Nephron (organoid): ENCODE results near the gene KCNG2.

Source experiments
- H3K27ac Mint-ChIP-seq, 3 experiments: 2 replicates each; pipeline ENCODE4 v1.8.0; 2020; ENCODE audit warnings: mixed read lengths in 3 of 3, mild to moderate bottlenecking in 2 of 3, moderate library complexity in 1 of 3
- H3K27me3 Mint-ChIP-seq: 2 replicates; pipeline ENCODE4 v1.8.0; 2021; ENCODE audit warnings: low read depth, mild to moderate bottlenecking, moderate library complexity, mixed read lengths
- H3K36me3 Mint-ChIP-seq: 2 replicates; pipeline ENCODE4 v1.8.0; 2020; ENCODE audit warnings: low read depth, mixed read lengths
- H3K4me1 Mint-ChIP-seq: 2 replicates; pipeline ENCODE4 v1.8.0; 2020; ENCODE audit warnings: mixed read lengths
- H3K4me3 Mint-ChIP-seq, 3 experiments: 2 replicates each; pipeline ENCODE4 v1.8.0; 2020; ENCODE audit warnings: mild to moderate bottlenecking in 3 of 3, mixed read lengths in 3 of 3, moderate library complexity in 2 of 3
- H3K9me3 Mint-ChIP-seq: 2 replicates; pipeline ENCODE4 v1.8.0; 2020; ENCODE audit warnings: mixed read lengths
- TF ChIP-seq, protein P1 (sequence below), 3 experiments: fragments of 200-600 bp; sonication (generic); IDR thresholded peaks; one replicate each; pipeline ENCODE4 v1.5.0; 2021; ENCODE audit warnings: antibody characterized with exemption in 3 of 3; ENCODE audit not compliant: unreplicated experiment in 3 of 3

KCNG2 gene

DNA sequence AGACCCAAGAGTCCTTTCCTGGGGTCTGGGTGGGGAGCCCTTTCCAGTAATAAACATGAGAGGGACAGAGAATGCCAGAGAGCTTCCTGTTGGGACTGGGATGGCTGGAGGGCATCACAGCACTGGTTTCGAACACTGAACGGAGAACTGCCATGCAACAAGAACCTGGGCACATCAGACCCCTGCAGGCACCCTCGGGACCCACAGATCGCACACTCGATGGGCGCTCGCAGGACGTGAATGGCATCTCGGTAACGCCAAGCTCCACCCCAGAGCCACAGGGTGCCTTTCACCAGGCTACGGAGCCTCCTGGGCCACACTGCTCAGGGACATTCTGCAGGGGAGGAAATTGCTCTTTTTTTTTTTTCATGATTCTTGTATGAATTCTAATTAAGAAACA, 128.6 kb downstream of the KCNG2 start:
- peak overlapping the region in 1 of 3 experiments; percentile 40 for H3K4me3 Mint-ChIP-seq
- peaks cover 53% of the 10 kb centered on the region for H3K4me1 Mint-ChIP-seq
- H3K9me3 Mint-ChIP-seq = peaks cover 37% of the 10 kb centered on the region
- TF ChIP-seq, protein P1, sequence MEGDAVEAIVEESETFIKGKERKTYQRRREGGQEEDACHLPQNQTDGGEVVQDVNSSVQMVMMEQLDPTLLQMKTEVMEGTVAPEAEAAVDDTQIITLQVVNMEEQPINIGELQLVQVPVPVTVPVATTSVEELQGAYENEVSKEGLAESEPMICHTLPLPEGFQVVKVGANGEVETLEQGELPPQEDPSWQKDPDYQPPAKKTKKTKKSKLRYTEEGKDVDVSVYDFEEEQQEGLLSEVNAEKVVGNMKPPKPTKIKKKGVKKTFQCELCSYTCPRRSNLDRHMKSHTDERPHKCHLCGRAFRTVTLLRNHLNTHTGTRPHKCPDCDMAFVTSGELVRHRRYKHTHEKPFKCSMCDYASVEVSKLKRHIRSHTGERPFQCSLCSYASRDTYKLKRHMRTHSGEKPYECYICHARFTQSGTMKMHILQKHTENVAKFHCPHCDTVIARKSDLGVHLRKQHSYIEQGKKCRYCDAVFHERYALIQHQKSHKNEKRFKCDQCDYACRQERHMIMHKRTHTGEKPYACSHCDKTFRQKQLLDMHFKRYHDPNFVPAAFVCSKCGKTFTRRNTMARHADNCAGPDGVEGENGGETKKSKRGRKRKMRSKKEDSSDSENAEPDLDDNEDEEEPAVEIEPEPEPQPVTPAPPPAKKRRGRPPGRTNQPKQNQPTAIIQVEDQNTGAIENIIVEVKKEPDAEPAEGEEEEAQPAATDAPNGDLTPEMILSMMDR (IDR thresholded peaks at IDR 0.05; ENCODE audit: unreplicated experiment in 3 of 3) = no peak
- H3K27ac Mint-ChIP-seq = peak overlapping the region in 1 of 3 experiments; percentile 58
- peaks cover 97% of the 10 kb centered on the region for H3K36me3 Mint-ChIP-seq
- no peaks in the 10 kb centered on the region for H3K27me3 Mint-ChIP-seq

DNA sequence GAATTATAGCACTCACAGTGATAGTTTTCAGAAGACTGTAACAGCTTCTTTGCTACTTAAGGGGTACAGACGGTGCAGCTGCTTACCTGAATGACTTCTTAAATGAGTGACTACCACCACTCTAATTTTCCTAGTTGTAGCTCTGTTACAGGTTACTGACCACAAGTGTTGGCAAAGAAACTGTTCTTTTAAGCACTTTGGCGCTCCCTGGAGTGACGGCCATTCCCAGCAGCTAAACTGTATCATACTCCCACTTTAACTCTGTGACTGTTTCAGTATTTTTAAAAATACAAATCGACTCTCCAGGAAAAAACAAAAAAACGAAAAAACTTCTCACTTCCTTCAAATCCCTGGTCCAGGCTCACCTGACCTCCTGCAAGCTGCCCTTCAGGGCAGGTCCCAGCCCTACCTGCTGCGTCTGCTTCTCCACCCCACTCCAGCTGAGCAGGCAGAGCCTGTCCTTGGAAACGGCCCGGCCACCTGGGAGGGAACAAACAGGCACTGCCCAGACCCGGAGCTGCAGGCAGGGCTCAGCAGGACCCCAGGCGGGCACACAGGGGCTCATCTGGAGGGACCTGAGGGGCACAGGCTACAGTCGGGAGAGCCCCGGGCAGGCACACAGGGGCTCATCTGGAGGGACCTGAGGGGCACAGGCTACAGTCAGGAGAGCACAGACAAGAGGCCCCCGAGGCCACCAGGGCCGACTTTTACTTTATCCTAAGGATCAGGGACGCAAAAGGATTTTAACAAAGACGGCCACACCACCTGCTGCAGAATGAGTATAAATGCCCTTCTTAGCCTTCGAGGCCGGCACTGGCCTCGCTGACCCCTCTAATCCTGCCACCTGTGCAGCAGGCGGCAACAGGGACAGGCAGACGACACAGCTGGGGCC, 129.2 kb downstream of the KCNG2 start:
- Mint-ChIP-seq H3K4me3 (peak overlapping the region in 2 of 3 experiments; percentile 53 to 76), H3K27ac (peak overlapping the region in 2 of 3 experiments; percentile 41 to 58), H3K4me1 (peaks cover 53% of the 10 kb centered on the region), H3K36me3 (peaks cover 97% of the 10 kb centered on the region), H3K9me3 (peaks cover 40% of the 10 kb centered on the region), H3K27me3 (no peaks in the 10 kb centered on the region)
- TF ChIP-seq, protein P1 (IDR thresholded peaks at IDR 0.05; ENCODE audit: unreplicated experiment in 3 of 3) = no peak

DNA sequence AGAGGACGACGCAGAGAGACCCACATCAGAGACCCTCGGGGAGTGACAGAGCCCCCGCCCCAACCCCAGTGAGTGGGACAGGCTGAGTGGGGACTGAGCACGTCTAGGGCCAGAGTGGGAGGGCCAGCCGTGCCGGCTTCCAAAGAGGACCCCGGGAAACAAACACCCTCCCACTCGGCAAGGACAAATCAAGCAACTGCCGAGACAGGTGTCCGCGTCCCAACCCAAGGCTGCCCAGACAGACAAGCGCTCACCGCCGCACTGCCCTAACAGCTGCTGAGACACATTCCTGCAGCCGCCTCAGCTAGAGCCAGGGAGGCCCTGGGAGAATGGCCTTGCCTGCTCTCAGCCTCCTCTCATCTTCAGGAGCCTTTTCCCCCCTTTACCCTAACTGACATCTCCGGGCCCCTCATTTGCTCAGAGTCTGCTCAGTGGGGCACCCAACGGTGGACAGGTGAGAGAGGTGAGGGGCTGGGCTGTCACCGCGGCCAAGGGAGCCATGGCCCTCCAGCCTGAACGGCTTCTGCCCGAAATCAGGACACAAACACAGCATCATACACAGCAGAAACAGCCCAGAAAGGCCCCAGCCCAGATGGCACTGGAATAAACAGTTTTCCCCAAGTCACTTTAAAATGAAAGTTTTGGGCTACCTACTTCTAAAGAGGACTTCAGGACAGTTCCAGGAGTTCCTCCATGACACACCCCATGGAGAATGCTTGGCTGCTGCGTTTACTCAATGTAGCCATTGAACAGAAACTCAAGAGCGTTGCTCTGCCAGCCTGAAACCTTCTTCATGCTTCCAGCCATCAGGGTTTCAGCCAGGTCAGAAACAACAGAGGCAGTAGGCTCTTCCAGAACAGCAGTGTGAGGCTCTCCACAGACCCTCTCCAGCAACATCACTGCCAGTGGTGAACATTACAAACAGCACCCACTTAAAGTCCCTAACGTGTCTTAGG, 130.1 kb downstream of the KCNG2 start:
- peaks cover 98% of the 10 kb centered on the region for H3K36me3 Mint-ChIP-seq
- H3K9me3 Mint-ChIP-seq = peaks cover 50% of the 10 kb centered on the region
- peak overlapping the region in 2 of 3 experiments; percentile 41 to 58 for H3K27ac Mint-ChIP-seq
- peak overlapping the region in 1 of 3 experiments; percentile 76 for H3K4me3 Mint-ChIP-seq
- TF ChIP-seq, protein P1 (IDR thresholded peaks at IDR 0.05; ENCODE audit: unreplicated experiment in 3 of 3) = no peak
- no peaks in the 10 kb centered on the region for H3K27me3 Mint-ChIP-seq
- H3K4me1 Mint-ChIP-seq = peaks cover 53% of the 10 kb centered on the region

GRCh38 chr18:79928563-79928960, 130.8 kb downstream of the KCNG2 start:
- TF ChIP-seq, protein P1 (IDR thresholded peaks at IDR 0.05; ENCODE audit: unreplicated experiment in 3 of 3) = no peak
- Mint-ChIP-seq H3K36me3 (peaks cover 98% of the 10 kb centered on the region), H3K4me3 (no peak overlapping the region), H3K4me1 (peaks cover 53% of the 10 kb centered on the region), H3K27me3 (no peaks in the 10 kb centered on the region), H3K27ac (peak overlapping the region in 1 of 3 experiments; percentile 58), H3K9me3 (peaks cover 56% of the 10 kb centered on the region)

GRCh38 chr18:79930020-79930642, 132.4 kb downstream of the KCNG2 start:
- Mint-ChIP-seq H3K4me3 (no peak overlapping the region), H3K36me3 (peaks cover 98% of the 10 kb centered on the region), H3K27me3 (no peaks in the 10 kb centered on the region), H3K27ac (no peak overlapping the region), H3K4me1 (peaks cover 45% of the 10 kb centered on the region), H3K9me3 (peaks cover 64% of the 10 kb centered on the region)
- TF ChIP-seq, protein P1 (IDR thresholded peaks at IDR 0.05; ENCODE audit: unreplicated experiment in 3 of 3) = no peak
